HG03469 (cell line): Measurements from ENCODE around the gene CD79B.
"Not testable (repeated sequence)": the region's sequence is repeated elsewhere in the genome, so short reads cannot be mapped to it uniquely, and the experiment has no call there.

ENCODE experiments used
- ATAC-seq: cut with Tn5 transposase; IDR thresholded peaks from one replicate; pipeline ENCODE4 v1.9.1; 2021; ENCODE audit warnings: mild to moderate bottlenecking, moderate library complexity, moderate number of reproducible peaks; ENCODE audit not compliant: unreplicated experiment

Gene CD79B

GRCh38 chr17:63881935-63882601 lies 50.1 kb downstream of the CD79B start, which contains the start of gene GH2:
GH2 (minus strand) TSS chr17:63881944; CDS start chr17:63881801, 143 bp downstream.
- no peak for ATAC-seq

DNA sequence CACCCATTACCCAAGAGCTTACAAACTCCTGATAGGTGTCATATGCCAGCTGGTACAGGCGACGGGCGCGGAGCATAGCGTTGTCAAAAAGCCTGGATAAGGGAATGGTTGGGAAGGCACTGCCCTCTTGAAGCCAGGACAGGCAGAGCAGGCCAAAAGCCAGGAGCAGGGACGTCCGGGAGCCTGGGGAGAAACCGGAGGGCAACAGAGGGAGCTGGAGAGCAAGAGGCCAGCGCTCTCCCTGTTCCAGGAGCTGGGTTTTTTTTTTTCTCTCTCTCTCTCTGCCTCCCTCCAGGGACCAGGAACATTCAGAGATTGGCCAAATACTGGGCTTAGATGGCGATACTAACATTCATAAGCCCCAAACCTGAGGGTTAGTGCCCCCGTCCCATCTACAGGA lies 50.8 kb downstream of the CD79B start:
- ATAC-seq, result not testable (repeated sequence)

DNA sequence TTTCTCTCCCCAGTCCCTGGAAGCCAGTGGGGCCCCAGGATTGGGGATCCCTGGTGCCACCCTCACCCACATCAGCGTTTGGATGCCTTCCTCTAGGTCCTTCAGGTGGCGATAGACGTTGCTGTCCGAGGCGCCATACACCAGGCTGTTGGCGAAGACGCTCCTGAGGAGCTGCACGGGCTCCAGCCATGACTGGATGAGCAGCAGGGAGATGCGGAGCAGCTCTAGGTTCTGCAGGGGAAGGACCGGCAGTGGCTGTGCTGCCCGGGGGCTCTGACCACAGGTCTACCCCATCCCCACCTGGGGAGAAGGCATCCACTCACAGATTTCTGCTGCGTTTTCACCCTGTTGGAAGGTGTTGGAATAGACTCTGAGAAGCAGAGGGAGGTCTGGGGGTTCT lies 51.4 kb downstream of the CD79B start:
- no peak for ATAC-seq
